ENCODE data around the gene CSGALNACT2.

The CSGALNACT2 gene

DNA sequence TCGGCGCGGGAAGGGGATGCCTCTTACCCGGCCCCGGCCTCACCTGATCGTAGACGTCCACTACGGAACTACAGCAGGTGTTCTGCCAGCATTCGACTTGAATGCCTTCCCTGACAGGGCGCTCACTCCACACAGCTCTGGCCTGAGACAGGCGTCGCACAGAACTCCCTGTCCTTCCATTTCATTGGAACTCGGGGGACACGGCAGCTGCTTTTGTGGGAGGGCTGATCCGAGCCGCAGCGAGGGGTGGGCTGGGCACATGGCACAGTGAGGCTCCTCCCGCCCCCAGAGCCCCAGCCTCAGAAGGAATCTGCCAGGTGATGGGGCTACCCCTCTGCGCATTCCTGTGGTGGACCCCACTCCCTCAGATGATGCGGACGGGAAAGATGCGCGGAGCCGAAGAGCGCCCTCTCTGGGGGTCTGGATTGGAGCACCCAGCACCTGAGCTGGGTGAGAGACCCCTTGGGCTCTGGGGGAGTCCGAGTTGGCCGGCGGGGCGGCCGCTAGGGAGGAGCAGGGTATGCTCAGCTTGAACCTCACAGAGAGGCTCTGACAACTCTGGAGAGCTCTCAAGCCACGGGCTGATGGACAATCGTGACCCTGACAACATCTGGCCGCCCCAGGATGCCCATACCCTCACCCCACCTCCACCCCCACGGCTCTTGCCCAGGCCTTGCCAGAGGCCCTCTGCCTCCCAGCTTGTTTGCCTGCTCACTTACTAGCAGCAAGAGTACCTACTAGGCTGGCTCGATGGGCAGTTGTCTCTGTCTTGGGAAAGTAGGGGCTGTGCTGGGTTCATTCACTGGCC lies 92.1 kb downstream of the CSGALNACT2 start:
- no peak for DNase-seq (ENCODE audit: low read depth)

DNA sequence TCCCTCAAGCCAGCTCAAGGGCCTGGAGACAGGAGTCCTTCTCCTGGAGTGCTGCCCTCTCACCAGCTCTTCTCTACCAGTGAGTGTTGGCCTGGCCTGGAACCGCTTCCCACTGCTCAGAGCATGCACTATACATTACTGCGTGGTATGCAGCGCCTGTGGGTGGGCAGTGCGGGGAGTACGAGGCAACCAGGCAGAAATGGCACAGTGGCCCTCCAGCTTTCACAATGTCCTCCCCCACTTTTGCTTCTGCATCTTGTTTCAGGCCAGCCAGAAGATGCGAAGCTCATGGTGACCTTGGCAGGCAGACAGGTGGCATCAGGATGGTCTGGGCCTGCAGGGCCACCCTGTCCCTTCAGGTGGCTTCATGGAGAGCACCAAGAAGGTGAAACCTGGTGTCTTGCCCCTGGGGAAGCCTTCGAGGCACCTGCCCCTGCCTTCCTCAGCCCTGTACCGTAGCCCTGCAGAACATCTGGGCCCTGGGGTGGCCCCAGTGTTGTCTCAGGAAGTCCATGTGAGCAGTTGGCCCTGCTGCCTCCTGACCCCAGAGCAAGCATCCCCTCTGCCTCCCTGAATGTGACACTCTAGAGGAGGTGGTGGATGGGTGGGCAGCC lies 92.8 kb downstream of the CSGALNACT2 start:
- DNase-seq (ENCODE audit: low read depth), result no peak

DNA sequence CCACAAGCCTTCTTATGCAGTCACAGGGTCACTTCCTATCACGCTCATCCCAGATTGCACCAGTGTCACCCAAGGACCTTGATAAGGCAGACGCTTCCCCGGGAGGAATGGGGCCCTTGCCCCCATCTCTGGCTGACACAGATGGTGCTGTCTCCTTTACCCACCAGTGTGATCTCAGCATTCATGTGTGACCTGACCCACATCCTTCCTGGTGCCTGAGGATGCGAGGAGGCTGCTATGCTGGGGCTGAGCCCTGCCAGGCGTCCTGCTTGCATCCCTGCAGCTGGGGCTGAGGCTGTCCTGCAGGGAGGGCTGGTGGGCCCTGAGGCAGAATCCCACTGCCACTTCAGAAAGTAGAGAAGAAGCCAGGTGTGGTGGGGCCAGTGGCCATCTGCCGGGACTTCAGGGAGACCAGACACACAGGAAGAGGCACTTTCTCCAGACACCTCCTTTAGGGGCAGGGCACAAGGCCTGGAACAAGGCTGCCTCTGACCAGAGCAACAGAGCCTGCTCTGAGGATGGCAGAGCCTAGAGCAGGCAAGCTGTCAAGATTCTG lies 93.4 kb downstream of the CSGALNACT2 start:
- no peak for DNase-seq (ENCODE audit: low read depth)

DNA sequence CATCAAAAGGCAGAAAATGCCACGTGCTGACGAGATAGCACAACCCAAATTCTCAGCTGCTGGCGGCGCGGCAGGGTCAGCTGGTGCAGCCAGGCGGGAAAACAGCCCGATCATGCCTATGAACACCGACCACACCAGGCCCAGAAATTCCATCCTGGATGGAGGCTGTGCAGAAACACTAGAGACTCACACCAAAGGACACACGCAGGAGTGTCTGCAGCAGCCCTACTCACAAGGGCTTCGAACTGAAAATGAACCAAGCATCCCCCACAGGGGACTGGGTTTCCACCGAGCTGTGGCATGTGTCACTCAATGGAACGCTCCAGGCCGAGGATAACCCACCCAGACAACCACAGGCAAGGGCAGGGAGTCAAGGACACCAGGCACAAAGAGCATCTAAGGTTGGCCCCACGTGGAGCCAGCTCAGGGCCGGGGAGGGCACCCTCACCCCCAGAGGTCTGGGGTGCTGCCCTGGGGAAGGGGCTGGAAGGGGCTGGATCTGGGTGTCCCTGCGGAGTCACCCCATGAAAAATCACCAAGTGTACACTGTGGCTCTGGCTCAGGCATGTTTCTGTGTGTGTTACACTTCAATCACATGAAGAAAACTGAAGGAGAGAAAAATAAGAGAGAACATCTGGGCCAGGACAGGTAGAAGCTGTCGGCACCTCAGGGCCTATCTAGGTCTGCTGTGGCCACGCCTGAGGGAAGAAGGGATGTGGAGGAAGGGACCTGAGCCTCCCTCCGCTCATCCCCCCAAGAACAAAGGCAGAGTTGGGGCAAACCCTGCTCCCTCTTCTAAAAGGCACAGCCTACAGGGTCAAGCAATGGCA lies 95.6 kb downstream of the CSGALNACT2 start:
- DNase-seq (ENCODE audit: low read depth), result no peak

DNA sequence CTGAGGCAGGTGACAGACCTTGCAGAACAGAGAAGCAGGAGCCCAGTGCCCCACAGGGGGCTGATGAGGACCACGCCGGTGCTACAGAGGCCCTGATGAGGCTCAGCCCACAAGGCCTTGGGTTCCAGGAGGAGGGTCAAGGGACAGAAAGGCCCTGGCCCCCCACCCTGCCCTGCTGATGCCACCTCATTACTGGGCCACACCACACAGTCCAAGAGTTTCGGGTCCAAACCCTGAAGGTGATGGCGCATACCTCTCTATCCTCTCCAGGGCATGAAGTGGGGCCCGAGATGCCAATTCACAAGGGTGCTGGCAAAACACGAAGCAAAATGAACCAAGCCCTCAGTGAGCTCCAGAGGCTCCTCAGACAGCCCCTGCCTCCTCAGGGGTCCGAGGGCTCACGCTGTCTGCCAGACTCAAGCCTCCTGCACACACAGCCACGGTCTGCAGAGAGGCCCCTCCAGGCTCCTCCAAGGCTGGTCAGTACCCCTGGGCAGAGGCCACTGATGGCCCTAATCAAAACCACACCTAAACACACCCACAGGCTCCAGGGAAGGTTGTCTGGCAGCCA lies 96.3 kb downstream of the CSGALNACT2 start:
- no peak for DNase-seq (ENCODE audit: low read depth)

Measured in EH (cell line).